Activated CD4-positive, alpha-beta T cell treated with anti-CD3 and anti-CD28 coated beads, Interleukin-2, amount 10 ng/mL, durations not matched to agents 7 days and 5 days (primary cell): ENCODE measurements around the gene FLACC1. TPM values are rescaled to one million over a fixed set of nuclear protein-coding genes. Genes with fewer than 3 reads are reported as not detected.
"Not testable (repeated sequence)": the region's sequence is repeated elsewhere in the genome, so short reads cannot be mapped to it uniquely, and the experiment has no call there.

ENCODE experiments used
- CTCF ChIA-PET: fragments of 350-600 bp; sonication (Branson Sonifier 250); formaldehyde crosslinking; loops from one replicate; lab custom pipeline; 2021; ENCODE audit warnings: antibody characterized with exemption; lab: Charles Lee
- POLR2A ChIA-PET: fragments of 350-600 bp; sonication (Branson Sonifier 250); formaldehyde crosslinking; loops from one replicate; lab custom pipeline; 2021; ENCODE audit warnings: antibody characterized with exemption; lab: Charles Lee
- DNase-seq: peaks from one replicate; pipeline ENCODE4 v3.0.0-alpha.2; 2020
- H3K27ac Mint-ChIP-seq: one replicate; pipeline ENCODE4 v1.8.0; 2021; ENCODE audit warnings: mild to moderate bottlenecking, moderate library complexity, mixed read lengths
- H3K27me3 Mint-ChIP-seq: one replicate; pipeline ENCODE4 v1.8.0; 2021; ENCODE audit warnings: mixed read lengths
- H3K36me3 Mint-ChIP-seq: one replicate; pipeline ENCODE4 v1.8.0; 2021; ENCODE audit warnings: low read depth, mixed read lengths
- H3K4me1 Mint-ChIP-seq: one replicate; pipeline ENCODE4 v1.8.0; 2021; ENCODE audit warnings: mixed read lengths
- H3K4me3 Mint-ChIP-seq: one replicate; pipeline ENCODE4 v1.8.0; 2021; ENCODE audit warnings: mild to moderate bottlenecking, moderate library complexity, mixed read lengths
- H3K9me3 Mint-ChIP-seq: one replicate; pipeline ENCODE4 v1.8.0; 2021; ENCODE audit warnings: mixed read lengths
- total RNA-seq, 2 experiments: library from RNA; stranded (reverse); gene quantifications; one replicate each; pipeline ENCODE4 v1.2.3, GENCODE V29; 2021

FLACC1 gene
- 1 to 10 TPM; 2.5 to 4.4 TPM for total RNA-seq

GRCh38 chr2:201357221-201357620 is at the start of gene FLACC1:
FLACC1 (minus strand) TSS chr2:201357345; CDS start chr2:201351404, 5,941 bp downstream.
- peaks cover under 1% of the 10 kb centered on the region for H3K9me3 Mint-ChIP-seq
- H3K27ac Mint-ChIP-seq, result no peak within 1 kb of the TSS
- ChIA-PET POLR2A (interaction anchor here (1.2 kb wide), 1 partner anchor 41 kb away, joined by 3 read pairs; no protein-coding TSS in a partner anchor), CTCF (interaction anchor here (1.0 to 2.5 kb wide), 5 partner anchors 9 to 394 kb away, joined by 3 to 6 read pairs (median 4); partner anchors contain the start of gene ORC2)
- H3K27me3 Mint-ChIP-seq, result no peaks in the 10 kb centered on the region
- H3K4me1 Mint-ChIP-seq, result peaks cover 33% of the 10 kb centered on the region
- no peak for DNase-seq
- peaks cover 39% of the 10 kb centered on the region for H3K36me3 Mint-ChIP-seq
- H3K4me3 Mint-ChIP-seq, result no peak within 1 kb of the TSS

- Mint-ChIP-seq H3K4me3 (peak overlapping the region; percentile 23), H3K9me3 (peaks cover under 1% of the 10 kb centered on the region), H3K27ac (peak overlapping the region; percentile 67), H3K27me3 (no peaks in the 10 kb centered on the region), H3K36me3 (peaks cover 48% of the 10 kb centered on the region), H3K4me1 (peaks cover 61% of the 10 kb centered on the region)
- DNase-seq, result no peak
- ChIA-PET CTCF (interaction anchor here (1.2 kb wide), 1 partner anchor 174 kb away, joined by 6 read pairs; no protein-coding TSS in a partner anchor), POLR2A (no interaction called here)
These were observed 49.0 kb upstream of the FLACC1 start for GRCh38 chr2:201406077-201406662.

- ChIA-PET CTCF (no interaction called here), POLR2A (no interaction called here)
- H3K27ac Mint-ChIP-seq, result peak overlapping the region; percentile 39
- H3K4me3 Mint-ChIP-seq, result no peak overlapping the region
- H3K9me3 Mint-ChIP-seq, result no peaks in the 10 kb centered on the region
- DNase-seq, result peak; percentile 13
- H3K4me1 Mint-ChIP-seq, result peaks cover 58% of the 10 kb centered on the region
- H3K27me3 Mint-ChIP-seq, result no peaks in the 10 kb centered on the region
- peaks cover 41% of the 10 kb centered on the region for H3K36me3 Mint-ChIP-seq
These were observed 47.6 kb upstream of the FLACC1 start for GRCh38 chr2:201404699-201405280.

- H3K27me3 Mint-ChIP-seq, result no peaks in the 10 kb centered on the region
These were observed 46.7 kb upstream of the FLACC1 start for GRCh38 chr2:201403880-201404279.

GRCh38 chr2:201402651-201403562 is 45.8 kb upstream of the FLACC1 start:
- Mint-ChIP-seq H3K4me1 (peaks cover 53% of the 10 kb centered on the region), H3K27me3 (no peaks in the 10 kb centered on the region), H3K36me3 (peaks cover 54% of the 10 kb centered on the region), H3K9me3 (no peaks in the 10 kb centered on the region), H3K4me3 (no peak overlapping the region), H3K27ac (no peak overlapping the region)
- DNase-seq, result no peak
- ChIA-PET POLR2A (no interaction called here), CTCF (interaction anchor here (2.3 kb wide), 1 partner anchor 13 kb away, joined by 8 read pairs; no protein-coding TSS in a partner anchor)

More at GRCh38 chr2:201403880-201404279, 46.7 kb upstream of the FLACC1 start:
- H3K4me3 Mint-ChIP-seq, result no peak overlapping the region
- H3K27ac Mint-ChIP-seq, result no peak overlapping the region
- POLR2A ChIA-PET, result no interaction called here
- CTCF ChIA-PET, result no interaction called here
- DNase-seq, result no peak
- H3K4me1 Mint-ChIP-seq, result peaks cover 56% of the 10 kb centered on the region
- H3K9me3 Mint-ChIP-seq, result no peaks in the 10 kb centered on the region
- peaks cover 50% of the 10 kb centered on the region for H3K36me3 Mint-ChIP-seq

GRCh38 chr2:201401815-201402214 is 44.7 kb upstream of the FLACC1 start:
- ChIA-PET POLR2A (no interaction called here), CTCF (interaction anchor here (2.3 kb wide), 1 partner anchor 12 kb away, joined by 8 read pairs; no protein-coding TSS in a partner anchor)
- Mint-ChIP-seq H3K9me3 (no peaks in the 10 kb centered on the region), H3K36me3 (peaks cover 57% of the 10 kb centered on the region), H3K27me3 (no peaks in the 10 kb centered on the region), H3K27ac (no peak overlapping the region), H3K4me1 (peaks cover 45% of the 10 kb centered on the region), H3K4me3 (no peak overlapping the region)
- no peak for DNase-seq

GRCh38 chr2:201396595-201396994 is 39.5 kb upstream of the FLACC1 start:
- POLR2A ChIA-PET, result no interaction called here
- no peak overlapping the region for H3K4me3 Mint-ChIP-seq
- no peak overlapping the region for H3K27ac Mint-ChIP-seq
- H3K36me3 Mint-ChIP-seq, result peaks cover 51% of the 10 kb centered on the region
- peaks cover 6% of the 10 kb centered on the region for H3K4me1 Mint-ChIP-seq
- H3K9me3 Mint-ChIP-seq, result no peaks in the 10 kb centered on the region
- DNase-seq, result no peak
- CTCF ChIA-PET, result no interaction called here
- H3K27me3 Mint-ChIP-seq, result no peaks in the 10 kb centered on the region

- POLR2A ChIA-PET, result no interaction called here
- CTCF ChIA-PET, result no interaction called here
These were observed 26.0 kb upstream of the FLACC1 start for GRCh38 chr2:201383136-201383535.

GRCh38 chr2:201378496-201379397 is 21.6 kb upstream of the FLACC1 start:
- H3K4me1 Mint-ChIP-seq, result no peaks in the 10 kb centered on the region
- no peaks in the 10 kb centered on the region for H3K27me3 Mint-ChIP-seq
- no peak overlapping the region for H3K4me3 Mint-ChIP-seq
- no peak overlapping the region for H3K27ac Mint-ChIP-seq
- peaks cover 10% of the 10 kb centered on the region for H3K9me3 Mint-ChIP-seq
- peaks cover 61% of the 10 kb centered on the region for H3K36me3 Mint-ChIP-seq
- no peak for DNase-seq
- ChIA-PET POLR2A (no interaction called here), CTCF (no interaction called here)

More at GRCh38 chr2:201383136-201383535, 26.0 kb upstream of the FLACC1 start:
- Mint-ChIP-seq H3K27ac (no peak overlapping the region), H3K27me3 (no peaks in the 10 kb centered on the region), H3K9me3 (no peaks in the 10 kb centered on the region), H3K4me3 (no peak overlapping the region), H3K4me1 (no peaks in the 10 kb centered on the region), H3K36me3 (peaks cover 61% of the 10 kb centered on the region)
- DNase-seq, result no peak

GRCh38 chr2:201377218-201377617 is 20.1 kb upstream of the FLACC1 start:
- Mint-ChIP-seq H3K4me3 (no peak overlapping the region), H3K27me3 (no peaks in the 10 kb centered on the region), H3K4me1 (no peaks in the 10 kb centered on the region), H3K9me3 (peaks cover 11% of the 10 kb centered on the region), H3K27ac (no peak overlapping the region), H3K36me3 (peaks cover 67% of the 10 kb centered on the region)
- DNase-seq, result no peak
- ChIA-PET POLR2A (no interaction called here), CTCF (interaction anchor here (0.7 to 1.1 kb wide), 3 partner anchors 8 to 364 kb away, joined by 3 to 5 read pairs (median 4); no protein-coding TSS in a partner anchor)

- Mint-ChIP-seq H3K4me1 (peaks cover 7% of the 10 kb centered on the region), H3K27ac (no peak overlapping the region), H3K27me3 (no peaks in the 10 kb centered on the region), H3K4me3 (no peak overlapping the region), H3K36me3 (peaks cover 94% of the 10 kb centered on the region), H3K9me3 (peaks cover 35% of the 10 kb centered on the region)
- ChIA-PET CTCF (interaction anchor here (0.9 to 1.9 kb wide), 3 partner anchors 8 to 138 kb away, joined by 3 to 5 read pairs (median 3); no protein-coding TSS in a partner anchor), POLR2A (no interaction called here)
- no peak for DNase-seq
These were observed 12.6 kb upstream of the FLACC1 start for GRCh38 chr2:201369775-201370174.

- POLR2A ChIA-PET, H3K4me3 Mint-ChIP-seq, H3K4me1 Mint-ChIP-seq, H3K27me3 Mint-ChIP-seq, DNase-seq, H3K27ac Mint-ChIP-seq: not testable (repeated sequence)
- peaks cover 94% of the 10 kb centered on the region for H3K36me3 Mint-ChIP-seq
- peaks cover 31% of the 10 kb centered on the region for H3K9me3 Mint-ChIP-seq
- CTCF ChIA-PET, result interaction anchor here (0.6 to 1.0 kb wide), 3 partner anchors 8 to 165 kb away, joined by 3 read pairs; no protein-coding TSS in a partner anchor
These were observed 12.2 kb upstream of the FLACC1 start for GRCh38 chr2:201369318-201369717.
